ENCODE measurements around the gene SPATA12. TPM values are rescaled to one million over a fixed set of nuclear protein-coding genes. Genes with fewer than 3 reads are reported as not detected.
A peak's percentile ranks its signal among the peaks of the same experiment; 100 is the strongest.

Gene SPATA12
- total RNA-seq = 0.14 and 0.16 TPM in 2 replicates
- long read RNA-seq, partial matches to known transcripts = 0 of 1 reads
- long read RNA-seq, other reads (novel, unspliced or antisense) = 0 of 1 reads

GRCh38 chr3:57060089-57060821, at the start of gene SPATA12:
SPATA12 (plus strand) TSS chr3:57060664; CDS start chr3:57073695, 13,031 bp downstream.
- Mint-ChIP-seq H3K27ac (peak within 1 kb of the TSS; percentile 96), H3K4me3 (ENCODE audit: low read depth) (no peak within 1 kb of the TSS)

GRCh38 chr3:57011022-57011421, 49.4 kb upstream of the SPATA12 start:
- Mint-ChIP-seq H3K4me3 (ENCODE audit: low read depth) (no peak overlapping the region), H3K27me3 (no peaks in the 10 kb centered on the region), H3K27ac (no peak overlapping the region), H3K36me3 (ENCODE audit: insufficient read depth) (peaks cover 5% of the 10 kb centered on the region), H3K4me1 (ENCODE audit: low read depth) (peaks cover 24% of the 10 kb centered on the region), H3K9me3 (ENCODE audit: low read depth) (peaks cover 3% of the 10 kb centered on the region)
- no peak for TF ChIP-seq CTCF (IDR thresholded peaks at IDR 0.05; ENCODE audit: unreplicated experiment)
- DNase-seq (ENCODE audit: low spot score, unreplicated experiment) = no peak

More at GRCh38 chr3:57060089-57060821, at the start of gene SPATA12:
- Mint-ChIP-seq H3K36me3 (ENCODE audit: insufficient read depth) (no peaks in the 10 kb centered on the region), H3K9me3 (ENCODE audit: low read depth) (no peaks in the 10 kb centered on the region), H3K27me3 (no peaks in the 10 kb centered on the region), H3K4me1 (ENCODE audit: low read depth) (peaks cover 3% of the 10 kb centered on the region)
- TF ChIP-seq CTCF (IDR thresholded peaks at IDR 0.05; ENCODE audit: unreplicated experiment) = no peak
- DNase-seq (ENCODE audit: low spot score, unreplicated experiment) = peak; percentile 23

GRCh38 chr3:57012847-57013246, 47.6 kb upstream of the SPATA12 start:
- no peaks in the 10 kb centered on the region for H3K27me3 Mint-ChIP-seq
- DNase-seq (ENCODE audit: low spot score, unreplicated experiment) = no peak
- peaks cover 13% of the 10 kb centered on the region for H3K4me1 Mint-ChIP-seq (ENCODE audit: low read depth)
- no peak for TF ChIP-seq CTCF (IDR thresholded peaks at IDR 0.05; ENCODE audit: unreplicated experiment)
- no peak overlapping the region for H3K27ac Mint-ChIP-seq
- no peak overlapping the region for H3K4me3 Mint-ChIP-seq (ENCODE audit: low read depth)
- peaks cover 3% of the 10 kb centered on the region for H3K9me3 Mint-ChIP-seq (ENCODE audit: low read depth)
- peaks cover 5% of the 10 kb centered on the region for H3K36me3 Mint-ChIP-seq (ENCODE audit: insufficient read depth)

- no peak overlapping the region for H3K4me3 Mint-ChIP-seq (ENCODE audit: low read depth)
- TF ChIP-seq CTCF (IDR thresholded peaks at IDR 0.05; ENCODE audit: unreplicated experiment) = no peak
- peaks cover 3% of the 10 kb centered on the region for H3K9me3 Mint-ChIP-seq (ENCODE audit: low read depth)
- H3K27ac Mint-ChIP-seq = peak overlapping the region; percentile 76
- H3K36me3 Mint-ChIP-seq (ENCODE audit: insufficient read depth) = peaks cover 5% of the 10 kb centered on the region
- no peak for DNase-seq (ENCODE audit: low spot score, unreplicated experiment)
- H3K27me3 Mint-ChIP-seq = no peaks in the 10 kb centered on the region
- peaks cover 10% of the 10 kb centered on the region for H3K4me1 Mint-ChIP-seq (ENCODE audit: low read depth)
Measured at GRCh38 chr3:57015350-57015729, 45.1 kb upstream of the SPATA12 start.

GRCh38 chr3:57015912-57016311, 44.6 kb upstream of the SPATA12 start:
- Mint-ChIP-seq H3K9me3 (ENCODE audit: low read depth) (peaks cover 3% of the 10 kb centered on the region), H3K36me3 (ENCODE audit: insufficient read depth) (peaks cover 5% of the 10 kb centered on the region), H3K4me1 (ENCODE audit: low read depth) (peaks cover 10% of the 10 kb centered on the region), H3K27ac (no peak overlapping the region), H3K4me3 (ENCODE audit: low read depth) (no peak overlapping the region), H3K27me3 (no peaks in the 10 kb centered on the region)
- TF ChIP-seq CTCF (IDR thresholded peaks at IDR 0.05; ENCODE audit: unreplicated experiment) = no peak
- DNase-seq (ENCODE audit: low spot score, unreplicated experiment) = no peak

All from progenitor cell of endocrine pancreas (in vitro differentiated cells).